Osteoblast (primary cell): ENCODE results near the gene FXYD5. TPM values are rescaled to one million over a fixed set of nuclear protein-coding genes. Genes with fewer than 3 reads are reported as not detected.

Experiments
- DNase-seq: peaks from one replicate; pipeline ENCODE4 v3.0.0; 2011; ENCODE audit warnings: low spot score, mixed read lengths; ENCODE audit not compliant: insufficient read length; ENCODE audit errors: missing footprints
- H2AFZ ChIP-seq: 2 replicates; pipeline ENCODE4 v1.6.0; 2011; ENCODE audit warnings: mild to moderate bottlenecking, low read length
- H3K27ac ChIP-seq: 2 replicates; pipeline ENCODE4 v1.5.1; 2011; ENCODE audit warnings: mild to moderate bottlenecking, low read depth, low read length, moderate library complexity
- H3K27me3 ChIP-seq: 2 replicates; pipeline ENCODE4 v1.6.0; 2012; ENCODE audit warnings: mild to moderate bottlenecking, control low read depth, inconsistent platforms, low read length, moderate library complexity; ENCODE audit not compliant: insufficient read depth
- H3K36me3 ChIP-seq: 2 replicates; pipeline ENCODE4 v1.5.1; 2011; ENCODE audit warnings: mild to moderate bottlenecking, low read length, control low read depth, moderate library complexity; ENCODE audit not compliant: insufficient read depth
- H3K4me1 ChIP-seq: 2 replicates; pipeline ENCODE4 v1.5.1; 2011; ENCODE audit warnings: mild to moderate bottlenecking, low read length, control low read depth, moderate library complexity; ENCODE audit not compliant: insufficient read depth
- H3K4me2 ChIP-seq: 2 replicates; pipeline ENCODE4 v1.6.0; 2011; ENCODE audit warnings: mild to moderate bottlenecking, low read length; ENCODE audit not compliant: insufficient read depth
- H3K4me3 ChIP-seq: fragments of 200-600 bp; sonication (generic); 3 replicates; pipeline ENCODE4 v1.5.1; 2012; ENCODE audit warnings: mild to moderate bottlenecking, low read length, inconsistent platforms; ENCODE audit not compliant: insufficient read depth
- H3K79me2 ChIP-seq: 2 replicates; pipeline ENCODE4 v1.6.0; 2012; ENCODE audit warnings: mild to moderate bottlenecking, low read length, control low read depth, inconsistent platforms; ENCODE audit not compliant: insufficient read depth
- H3K9me3 ChIP-seq: 2 replicates; pipeline ENCODE4 v1.5.1; 2011; ENCODE audit warnings: low read depth, low read length, control low read depth
- H4K20me1 ChIP-seq: 2 replicates; pipeline ENCODE4 v1.6.0; 2012; ENCODE audit warnings: mild to moderate bottlenecking, low read length, control low read depth; ENCODE audit not compliant: insufficient read depth
- CTCF ChIP-seq: IDR thresholded peaks from 2 replicates; pipeline ENCODE4 v1.5.1; 2011; ENCODE audit warnings: mild to moderate bottlenecking, low read depth, low read length, moderate library complexity; ENCODE audit errors: extremely low read depth
- total RNA-seq: library from RNA; depleted of rRNA; stranded (reverse); fragments of >200 nt; gene quantifications from 2 replicates; pipeline ENCODE4 v1.2.3, GENCODE V29; 2012

FXYD5 gene
- total RNA-seq, 1 donor: 29.0 TPM

DNA sequence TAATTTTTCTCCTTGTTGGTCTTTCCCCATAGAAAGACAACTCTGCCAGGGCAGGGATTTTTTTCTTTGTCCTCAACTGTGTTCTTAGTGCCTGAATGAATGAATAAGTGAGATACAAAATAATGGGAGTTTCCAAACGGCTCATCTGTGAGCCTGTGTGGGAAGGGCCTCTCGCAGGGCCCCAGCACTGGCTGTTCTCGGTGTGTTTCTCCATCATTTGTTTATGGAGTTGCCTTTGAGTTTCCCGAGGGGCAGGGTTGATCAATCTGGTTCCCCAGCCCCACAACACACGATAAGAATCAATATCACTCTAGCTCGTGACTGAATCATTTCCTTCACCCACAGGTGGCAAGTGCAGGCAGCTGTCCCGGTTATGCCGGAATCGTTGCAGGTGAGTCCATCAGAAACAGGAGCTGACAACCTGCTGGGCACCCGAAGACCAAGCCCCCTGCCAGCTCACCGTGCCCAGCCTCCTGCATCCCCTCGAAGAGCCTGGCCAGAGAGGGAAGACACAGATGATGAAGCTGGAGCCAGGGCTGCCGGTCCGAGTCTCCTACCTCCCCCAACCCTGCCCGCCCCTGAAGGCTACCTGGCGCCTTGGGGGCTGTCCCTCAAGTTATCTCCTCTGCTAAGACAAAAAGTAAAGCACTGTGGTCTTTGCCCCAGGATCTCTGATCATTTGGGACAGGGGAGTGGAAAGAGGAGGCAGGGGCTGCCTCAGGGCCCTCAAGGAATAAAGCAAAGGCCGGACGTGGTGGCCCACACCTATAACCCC lies 14.9 kb downstream of the FXYD5 start:
- no peak overlapping the region for H3K27ac ChIP-seq
- H2AFZ ChIP-seq: no peak overlapping the region
- no peaks in the 10 kb centered on the region for H3K4me1 ChIP-seq
- H3K36me3 ChIP-seq: peaks cover 31% of the 10 kb centered on the region
- peaks cover 13% of the 10 kb centered on the region for H3K9me3 ChIP-seq
- no peaks in the 10 kb centered on the region for H3K27me3 ChIP-seq
- no peak overlapping the region for H3K4me3 ChIP-seq
- no peaks in the 10 kb centered on the region for H4K20me1 ChIP-seq
- H3K79me2 ChIP-seq: no peaks in the 10 kb centered on the region
- DNase-seq: peak; percentile 2
- H3K4me2 ChIP-seq: no peak overlapping the region
- no peak for TF ChIP-seq CTCF

DNA sequence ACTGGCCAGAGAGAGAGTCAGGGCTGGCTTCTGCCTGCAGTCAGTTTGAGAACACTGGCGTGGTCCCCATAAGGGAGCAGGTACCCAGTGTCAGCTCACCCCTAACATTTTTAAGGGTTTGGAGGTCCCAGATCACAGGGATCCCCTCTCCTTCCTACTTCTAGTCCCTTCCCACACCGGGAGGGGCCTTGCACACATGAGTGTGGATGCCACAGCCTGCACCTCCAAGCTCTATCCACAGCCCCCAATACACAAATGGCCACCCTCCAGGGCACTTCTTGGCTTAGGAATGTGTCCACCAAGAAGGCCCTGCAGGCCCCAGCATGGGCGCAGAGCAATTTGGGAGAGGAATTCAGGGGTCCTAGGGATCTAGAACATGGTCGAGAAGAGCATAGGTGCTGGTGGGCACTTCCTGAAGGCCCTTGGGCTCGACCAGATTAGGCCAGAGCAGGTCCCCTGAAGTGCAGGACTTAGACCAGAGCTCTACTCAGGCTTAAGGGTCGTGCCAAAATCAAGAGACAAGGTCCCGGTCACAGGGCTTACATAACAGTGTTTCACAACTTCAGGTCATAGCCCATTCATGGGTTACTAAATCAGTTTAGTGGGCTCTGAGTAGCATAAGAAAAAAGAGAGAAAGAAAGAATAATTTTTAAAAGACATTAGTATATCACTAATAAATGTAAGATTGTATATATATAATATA lies 16.0 kb downstream of the FXYD5 start:
- TF ChIP-seq CTCF: no peak
- Histone ChIP-seq H3K27ac (no peak overlapping the region), H3K79me2 (no peaks in the 10 kb centered on the region), H3K36me3 (peaks cover 21% of the 10 kb centered on the region), H4K20me1 (no peaks in the 10 kb centered on the region), H3K4me1 (no peaks in the 10 kb centered on the region), H3K4me3 (no peak overlapping the region), H3K9me3 (peaks cover 9% of the 10 kb centered on the region), H2AFZ (no peak overlapping the region), H3K4me2 (no peak overlapping the region), H3K27me3 (no peaks in the 10 kb centered on the region)
- DNase-seq: peak; percentile 30

GRCh38 chr19:35171730-35172129 lies 17.2 kb downstream of the FXYD5 start:
- H3K4me1 ChIP-seq: peaks cover 4% of the 10 kb centered on the region
- no peak overlapping the region for H3K4me2 ChIP-seq
- H3K36me3 ChIP-seq: peaks cover 10% of the 10 kb centered on the region
- TF ChIP-seq CTCF: no peak
- H3K79me2 ChIP-seq: no peaks in the 10 kb centered on the region
- no peaks in the 10 kb centered on the region for H4K20me1 ChIP-seq
- no peak overlapping the region for H2AFZ ChIP-seq
- no peak overlapping the region for H3K4me3 ChIP-seq
- no peak overlapping the region for H3K27ac ChIP-seq
- H3K9me3 ChIP-seq: peaks cover under 1% of the 10 kb centered on the region
- H3K27me3 ChIP-seq: no peaks in the 10 kb centered on the region
- no peak for DNase-seq

GRCh38 chr19:35174226-35174625 lies 19.7 kb downstream of the FXYD5 start:
- Histone ChIP-seq H3K79me2 (no peaks in the 10 kb centered on the region), H3K9me3 (no peaks in the 10 kb centered on the region), H3K4me3 (no peak overlapping the region), H3K36me3 (peaks cover 6% of the 10 kb centered on the region), H3K27ac (no peak overlapping the region), H3K4me2 (no peak overlapping the region), H3K27me3 (no peaks in the 10 kb centered on the region), H2AFZ (no peak overlapping the region), H4K20me1 (no peaks in the 10 kb centered on the region), H3K4me1 (peaks cover 4% of the 10 kb centered on the region)
- no peak for DNase-seq
- no peak for TF ChIP-seq CTCF
